Osteoblast (primary cell): ENCODE results near the gene HSPB6. TPM values are rescaled to one million over a fixed set of nuclear protein-coding genes. Genes with fewer than 3 reads are reported as not detected.

Experiments used
- DNase-seq: peaks from one replicate; pipeline ENCODE4 v3.0.0; 2011; ENCODE audit warnings: low spot score, mixed read lengths; ENCODE audit not compliant: insufficient read length; ENCODE audit errors: missing footprints
- H2AFZ ChIP-seq: 2 replicates; pipeline ENCODE4 v1.6.0; 2011; ENCODE audit warnings: mild to moderate bottlenecking, low read length
- H3K27ac ChIP-seq: 2 replicates; pipeline ENCODE4 v1.5.1; 2011; ENCODE audit warnings: mild to moderate bottlenecking, low read depth, low read length, moderate library complexity
- H3K27me3 ChIP-seq: 2 replicates; pipeline ENCODE4 v1.6.0; 2012; ENCODE audit warnings: mild to moderate bottlenecking, control low read depth, inconsistent platforms, low read length, moderate library complexity; ENCODE audit not compliant: insufficient read depth
- H3K36me3 ChIP-seq: 2 replicates; pipeline ENCODE4 v1.5.1; 2011; ENCODE audit warnings: mild to moderate bottlenecking, low read length, control low read depth, moderate library complexity; ENCODE audit not compliant: insufficient read depth
- H3K4me1 ChIP-seq: 2 replicates; pipeline ENCODE4 v1.5.1; 2011; ENCODE audit warnings: mild to moderate bottlenecking, low read length, control low read depth, moderate library complexity; ENCODE audit not compliant: insufficient read depth
- H3K4me2 ChIP-seq: 2 replicates; pipeline ENCODE4 v1.6.0; 2011; ENCODE audit warnings: mild to moderate bottlenecking, low read length; ENCODE audit not compliant: insufficient read depth
- H3K4me3 ChIP-seq: fragments of 200-600 bp; sonication (generic); 3 replicates; pipeline ENCODE4 v1.5.1; 2012; ENCODE audit warnings: mild to moderate bottlenecking, low read length, inconsistent platforms; ENCODE audit not compliant: insufficient read depth
- H3K79me2 ChIP-seq: 2 replicates; pipeline ENCODE4 v1.6.0; 2012; ENCODE audit warnings: mild to moderate bottlenecking, low read length, control low read depth, inconsistent platforms; ENCODE audit not compliant: insufficient read depth
- H3K9me3 ChIP-seq: 2 replicates; pipeline ENCODE4 v1.5.1; 2011; ENCODE audit warnings: low read depth, low read length, control low read depth
- H4K20me1 ChIP-seq: 2 replicates; pipeline ENCODE4 v1.6.0; 2012; ENCODE audit warnings: mild to moderate bottlenecking, low read length, control low read depth; ENCODE audit not compliant: insufficient read depth
- total RNA-seq: library from RNA; depleted of rRNA; stranded (reverse); fragments of >200 nt; gene quantifications from 2 replicates; pipeline ENCODE4 v1.2.3, GENCODE V29; 2012
- TF ChIP-seq, protein P1 (sequence below): IDR thresholded peaks from 2 replicates; pipeline ENCODE4 v1.5.1; 2011; ENCODE audit warnings: mild to moderate bottlenecking, low read depth, low read length, moderate library complexity; ENCODE audit errors: extremely low read depth

Gene HSPB6
- total RNA-seq, 1 donor: 14.5 TPM

DNA sequence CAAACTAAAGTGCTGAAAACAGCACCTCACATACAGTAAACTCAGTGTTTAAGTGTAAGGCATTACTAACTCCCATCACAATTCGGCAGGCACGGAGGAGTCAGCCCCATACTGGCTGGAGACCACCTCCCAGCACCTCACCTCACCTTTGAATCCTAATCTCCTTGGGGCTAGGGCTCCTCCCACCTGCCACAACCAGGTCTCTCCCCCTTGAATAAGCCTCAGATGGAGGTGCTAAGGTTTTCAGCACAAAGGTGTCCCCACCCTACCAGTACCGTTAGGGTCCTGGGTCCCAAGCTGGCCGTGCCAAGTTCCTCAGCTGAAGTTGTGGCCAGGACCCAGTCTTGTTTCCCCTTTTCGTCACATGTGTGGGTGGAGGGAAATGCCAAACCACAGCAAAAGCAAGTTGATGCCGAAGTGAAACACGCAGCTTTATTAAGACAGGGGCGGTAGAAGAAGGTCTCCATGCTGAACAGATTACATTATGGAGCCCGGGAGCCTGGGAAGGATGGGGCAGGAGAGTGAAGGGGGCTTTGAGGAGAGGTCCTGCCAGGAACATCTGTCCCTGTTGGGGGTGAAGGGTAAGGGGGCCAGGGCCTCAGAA is 14.6 kb downstream of the HSPB6 start, which contains the start of gene IGFLR1:
Gene IGFLR1, minus strand, starts transcription at position 332 of the 604 bp plus-strand sequence. CDS start 1,272 bp downstream, outside the sequence.
- peaks cover 29% of the 10 kb centered on the region for H3K36me3 ChIP-seq
- no peaks in the 10 kb centered on the region for H3K27me3 ChIP-seq
- peaks cover 18% of the 10 kb centered on the region for H3K4me1 ChIP-seq
- H3K9me3 ChIP-seq: no peaks in the 10 kb centered on the region
- peaks cover 22% of the 10 kb centered on the region for H3K79me2 ChIP-seq
- no peak within 1 kb of the TSS for H3K27ac ChIP-seq
- H2AFZ ChIP-seq: no peak within 1 kb of the TSS
- H3K4me2 ChIP-seq: peak within 1 kb of the TSS; percentile 98
- H4K20me1 ChIP-seq: peaks cover 4% of the 10 kb centered on the region
- DNase-seq: peak; percentile 15
- no peak within 1 kb of the TSS for H3K4me3 ChIP-seq
- TF ChIP-seq, protein P1, sequence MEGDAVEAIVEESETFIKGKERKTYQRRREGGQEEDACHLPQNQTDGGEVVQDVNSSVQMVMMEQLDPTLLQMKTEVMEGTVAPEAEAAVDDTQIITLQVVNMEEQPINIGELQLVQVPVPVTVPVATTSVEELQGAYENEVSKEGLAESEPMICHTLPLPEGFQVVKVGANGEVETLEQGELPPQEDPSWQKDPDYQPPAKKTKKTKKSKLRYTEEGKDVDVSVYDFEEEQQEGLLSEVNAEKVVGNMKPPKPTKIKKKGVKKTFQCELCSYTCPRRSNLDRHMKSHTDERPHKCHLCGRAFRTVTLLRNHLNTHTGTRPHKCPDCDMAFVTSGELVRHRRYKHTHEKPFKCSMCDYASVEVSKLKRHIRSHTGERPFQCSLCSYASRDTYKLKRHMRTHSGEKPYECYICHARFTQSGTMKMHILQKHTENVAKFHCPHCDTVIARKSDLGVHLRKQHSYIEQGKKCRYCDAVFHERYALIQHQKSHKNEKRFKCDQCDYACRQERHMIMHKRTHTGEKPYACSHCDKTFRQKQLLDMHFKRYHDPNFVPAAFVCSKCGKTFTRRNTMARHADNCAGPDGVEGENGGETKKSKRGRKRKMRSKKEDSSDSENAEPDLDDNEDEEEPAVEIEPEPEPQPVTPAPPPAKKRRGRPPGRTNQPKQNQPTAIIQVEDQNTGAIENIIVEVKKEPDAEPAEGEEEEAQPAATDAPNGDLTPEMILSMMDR: no peak

DNA sequence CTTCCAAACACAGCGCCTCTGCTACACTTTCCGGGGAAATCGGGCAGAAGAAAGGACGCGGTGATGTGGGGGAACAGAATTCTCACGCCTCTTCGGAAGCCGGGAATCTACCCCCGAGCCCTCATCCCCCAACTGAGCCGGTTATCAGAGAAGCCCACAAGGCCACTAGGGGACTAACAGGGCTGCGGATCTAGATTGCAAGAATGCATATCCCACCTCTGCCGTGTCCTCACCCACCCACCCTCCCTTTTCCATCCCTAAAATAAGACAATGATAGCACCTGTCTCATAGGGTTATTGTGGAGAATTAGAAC is 15.7 kb downstream of the HSPB6 start:
- TF ChIP-seq, protein P1: no peak
- H3K27ac ChIP-seq: no peak overlapping the region
- no peaks in the 10 kb centered on the region for H3K27me3 ChIP-seq

DNA sequence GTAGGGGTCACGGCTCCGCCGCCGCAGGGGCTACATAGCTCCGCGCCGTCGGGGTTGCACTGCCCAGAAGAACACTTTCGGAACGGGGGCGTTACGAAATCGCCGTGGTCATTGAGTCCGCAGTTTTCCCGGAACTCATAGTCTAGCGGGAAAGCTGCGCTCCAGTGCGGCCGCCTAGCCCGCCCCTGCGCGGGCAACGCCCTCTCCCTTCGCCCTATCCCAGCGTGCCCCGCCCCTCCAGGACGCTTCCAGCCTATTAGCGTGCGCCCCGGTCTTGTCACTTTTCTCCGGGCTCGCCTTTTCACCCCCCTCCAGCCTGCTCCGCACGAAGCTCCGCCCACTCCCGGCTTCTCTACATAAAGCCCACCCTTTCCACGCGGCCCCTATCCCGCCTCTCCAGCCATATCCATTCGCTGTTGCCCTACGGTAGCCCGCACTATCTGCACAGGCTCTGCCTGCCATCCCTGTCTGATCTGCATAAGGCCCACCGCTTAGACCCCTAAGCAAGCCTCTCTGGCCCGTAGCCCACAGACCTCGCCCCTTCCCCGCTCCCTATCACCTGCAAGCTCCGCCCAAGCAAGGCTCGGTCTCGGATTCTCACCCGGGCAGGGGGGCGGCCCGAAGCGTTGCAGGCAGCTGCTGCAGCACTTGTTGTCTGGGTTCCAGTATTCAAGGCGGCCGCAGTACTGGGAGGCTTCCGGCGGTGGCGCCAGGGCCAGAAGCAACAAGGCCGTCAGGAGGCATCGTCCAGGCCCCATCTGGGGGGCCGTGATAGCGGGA is 16.2 kb downstream of the HSPB6 start:
- H3K4me2 ChIP-seq: peak overlapping the region; percentile 98
- peak overlapping the region; percentile 89 for H2AFZ ChIP-seq
- H3K79me2 ChIP-seq: peaks cover 8% of the 10 kb centered on the region
- H3K4me3 ChIP-seq: peak overlapping the region; percentile 81
- H3K27ac ChIP-seq: no peak overlapping the region
- TF ChIP-seq, protein P1: no peak
- peaks cover 7% of the 10 kb centered on the region for H3K4me1 ChIP-seq
- peak; percentile 100 for DNase-seq
- H3K9me3 ChIP-seq: no peaks in the 10 kb centered on the region
- peaks cover 32% of the 10 kb centered on the region for H3K36me3 ChIP-seq
- peaks cover 4% of the 10 kb centered on the region for H4K20me1 ChIP-seq
- H3K27me3 ChIP-seq: no peaks in the 10 kb centered on the region

More for the DNA sequence above, 15.7 kb downstream of the HSPB6 start:
- Histone ChIP-seq H3K4me1 (peaks cover 11% of the 10 kb centered on the region), H3K9me3 (no peaks in the 10 kb centered on the region), H3K79me2 (peaks cover 13% of the 10 kb centered on the region), H4K20me1 (peaks cover 4% of the 10 kb centered on the region), H2AFZ (peak overlapping the region; percentile 89), H3K36me3 (peaks cover 32% of the 10 kb centered on the region), H3K4me2 (peak overlapping the region; percentile 98), H3K4me3 (peak overlapping the region; percentile 81)
- DNase-seq: peak; percentile 80

DNA sequence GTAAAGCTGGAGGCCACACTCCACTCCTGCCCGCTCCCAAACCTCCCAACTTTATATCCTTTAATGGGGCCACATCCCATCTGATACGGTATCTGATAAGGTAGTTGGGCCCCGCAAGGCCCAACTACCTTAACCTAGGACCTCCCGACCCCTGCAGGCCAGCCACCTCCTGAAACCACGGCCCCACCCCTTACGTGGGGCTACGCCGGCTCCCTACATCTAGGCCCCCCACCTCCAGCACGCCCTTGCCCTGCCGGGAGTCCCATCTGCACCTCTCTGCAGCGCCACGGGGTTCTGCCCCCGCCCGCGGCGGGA is 16.8 kb downstream of the HSPB6 start:
- Histone ChIP-seq H3K36me3 (peaks cover 32% of the 10 kb centered on the region), H2AFZ (no peak overlapping the region), H3K4me2 (peak overlapping the region; percentile 98), H4K20me1 (peaks cover 4% of the 10 kb centered on the region), H3K79me2 (peaks cover 6% of the 10 kb centered on the region), H3K9me3 (no peaks in the 10 kb centered on the region), H3K4me1 (peaks cover 7% of the 10 kb centered on the region), H3K4me3 (peak overlapping the region; percentile 81), H3K27me3 (no peaks in the 10 kb centered on the region), H3K27ac (no peak overlapping the region)
- TF ChIP-seq, protein P1: no peak
- no peak for DNase-seq
